Activated T-helper 1 cell treated with anti-CD3 and anti-CD28 coated beads, Interleukin-12 subunit alpha, Interleukin-12 subunit beta, Interleukin-2, Interleukin-4 antibody, amounts not matched to agents 30 ng/mL and 10 ng/mL and 1 ng/mL, durations not matched to agents 14 hours and 24 hours and 36 hours (primary cell): ENCODE measurements around the gene IMPA2. TPM values are rescaled to one million over a fixed set of nuclear protein-coding genes. Genes with fewer than 3 reads are reported as not detected.

Source experiments
- DNase-seq: peaks from one replicate; pipeline ENCODE4 v3.0.0; 2021; ENCODE audit warnings: low spot score
- H3K27ac Mint-ChIP-seq: one replicate; pipeline ENCODE4 v1.8.0; 2021; ENCODE audit warnings: mild to moderate bottlenecking, mixed read lengths
- H3K27me3 Mint-ChIP-seq: one replicate; pipeline ENCODE4 v1.8.0; 2022; ENCODE audit warnings: mild to moderate bottlenecking, moderate library complexity, mixed read lengths; ENCODE audit not compliant: insufficient read depth
- H3K36me3 Mint-ChIP-seq: one replicate; pipeline ENCODE4 v1.8.0; 2021; ENCODE audit warnings: low read depth, mixed read lengths
- H3K4me1 Mint-ChIP-seq: one replicate; pipeline ENCODE4 v1.8.0; 2021; ENCODE audit warnings: low read depth, mixed read lengths
- H3K4me3 Mint-ChIP-seq: one replicate; pipeline ENCODE4 v1.8.0; 2021; ENCODE audit warnings: mild to moderate bottlenecking, moderate library complexity, mixed read lengths
- H3K9me3 Mint-ChIP-seq: one replicate; pipeline ENCODE4 v1.8.0; 2021; ENCODE audit warnings: mixed read lengths
- intact Hi-C: fragments of 100-400 bp; cut with micrococcal nuclease; formaldehyde crosslinking; loops from one replicate; pipeline ENCODE4 v1.15.1; 2024
- total RNA-seq: library from RNA; stranded (reverse); gene quantifications from 2 replicates; pipeline ENCODE4 v1.2.3, GENCODE V29; 2022

IMPA2 gene
- total RNA-seq, 1 donor from 2014 or later, result 19.3 TPM

DNA sequence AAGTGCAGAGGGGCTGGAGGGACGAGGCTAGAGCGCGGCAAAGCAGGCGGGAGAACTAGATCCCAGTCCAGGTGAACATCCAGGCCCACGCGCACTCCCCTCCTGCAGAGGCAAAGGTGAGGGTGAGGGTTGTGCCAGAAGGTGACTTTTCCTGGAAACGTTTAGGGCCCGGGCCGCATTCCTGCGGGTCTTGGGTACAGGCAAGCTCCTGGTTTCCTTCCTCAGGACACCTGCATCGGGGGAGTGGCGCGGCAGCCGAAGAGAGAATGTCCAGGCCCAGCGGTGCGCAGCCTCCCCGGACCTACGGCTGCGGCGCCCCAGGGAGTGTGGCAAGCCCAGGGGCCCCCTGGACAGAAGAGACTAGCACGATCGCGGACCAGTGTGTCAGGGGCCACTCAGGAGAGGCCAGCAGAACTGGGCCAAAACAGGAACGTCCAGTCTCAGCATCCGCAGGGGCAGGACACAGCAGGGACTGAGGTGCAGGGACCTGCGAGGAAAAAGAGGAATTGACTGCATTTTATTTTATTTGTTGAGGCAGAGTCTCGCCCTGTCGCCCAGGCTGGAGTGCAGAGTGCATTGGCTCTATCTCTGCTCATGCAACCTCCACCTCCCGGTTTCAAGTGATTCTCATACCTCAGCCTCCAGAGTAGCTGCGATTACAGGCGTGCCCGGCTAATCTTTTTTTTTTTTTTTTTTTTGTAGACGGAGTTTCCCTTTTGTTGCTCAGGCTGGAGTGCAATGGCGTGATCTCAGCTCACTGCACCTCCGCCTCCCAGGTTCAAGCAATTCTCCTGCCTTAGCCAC lies 8.7 kb upstream of the IMPA2 start:
- DNase-seq, result no peak
- H3K4me3 Mint-ChIP-seq, result no peak overlapping the region
- H3K4me1 Mint-ChIP-seq, result no peaks in the 10 kb centered on the region
- intact Hi-C loops, result no loop called here
- H3K27ac Mint-ChIP-seq, result no peak overlapping the region
- no peaks in the 10 kb centered on the region for H3K9me3 Mint-ChIP-seq
- no peaks in the 10 kb centered on the region for H3K36me3 Mint-ChIP-seq
- H3K27me3 Mint-ChIP-seq, result peaks cover 7% of the 10 kb centered on the region

DNA sequence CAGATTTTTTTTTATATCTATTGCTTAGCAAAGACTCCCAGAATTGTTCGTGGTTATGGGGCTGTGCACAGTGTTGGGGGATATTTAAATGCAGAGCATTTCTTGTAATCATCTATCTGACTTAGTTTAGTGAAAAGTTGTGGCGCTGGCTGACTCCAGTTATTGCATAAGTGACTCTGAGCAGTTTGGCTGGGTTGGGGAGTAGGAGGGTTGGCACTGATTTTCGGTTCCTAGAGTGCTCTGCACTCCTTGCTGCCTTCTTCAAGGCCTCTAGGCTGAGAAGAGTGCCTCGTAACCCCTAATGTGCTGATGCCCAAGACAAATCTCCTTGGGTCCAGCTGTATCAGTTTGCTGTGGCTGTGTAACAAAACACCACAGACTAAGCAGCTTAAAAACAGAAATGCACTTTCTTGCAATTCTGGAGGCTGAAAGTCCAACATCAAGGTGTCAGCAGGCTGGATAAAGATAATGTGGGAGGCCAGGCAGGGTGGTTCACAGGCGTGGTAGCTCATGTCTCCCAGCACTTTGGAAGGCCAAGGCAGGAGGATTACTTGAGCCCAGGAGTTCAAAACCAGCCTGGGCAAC lies 6.5 kb upstream of the IMPA2 start:
- H3K27me3 Mint-ChIP-seq, result peaks cover 10% of the 10 kb centered on the region
- H3K4me3 Mint-ChIP-seq, result no peak overlapping the region
- intact Hi-C loops, result no loop called here
- no peak overlapping the region for H3K27ac Mint-ChIP-seq
- DNase-seq, result no peak
- H3K4me1 Mint-ChIP-seq, result peaks cover 1% of the 10 kb centered on the region
- H3K36me3 Mint-ChIP-seq, result no peaks in the 10 kb centered on the region
- H3K9me3 Mint-ChIP-seq, result no peaks in the 10 kb centered on the region

DNA sequence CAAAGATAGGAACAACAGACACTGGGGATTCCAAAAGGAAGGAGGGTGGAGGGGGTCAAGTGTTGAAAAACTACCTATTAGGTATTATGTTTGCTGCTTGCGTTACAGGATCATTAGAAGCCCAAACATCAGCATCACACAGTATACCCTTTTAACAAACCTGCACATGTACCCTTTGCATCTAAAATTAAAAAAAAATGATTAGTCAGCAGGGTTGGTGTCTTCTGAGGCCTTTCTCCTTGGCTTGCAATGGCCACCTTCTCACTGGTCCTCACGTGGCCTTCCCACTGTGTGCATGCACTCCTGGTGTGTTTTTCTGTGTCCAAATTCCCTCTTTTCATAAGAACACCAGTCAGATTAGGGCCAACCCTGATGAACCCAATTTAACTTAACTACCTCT lies 5.6 kb upstream of the IMPA2 start:
- Mint-ChIP-seq H3K27ac (no peak overlapping the region), H3K9me3 (no peaks in the 10 kb centered on the region), H3K27me3 (peaks cover 13% of the 10 kb centered on the region), H3K4me3 (no peak overlapping the region), H3K36me3 (peaks cover 1% of the 10 kb centered on the region), H3K4me1 (peaks cover 8% of the 10 kb centered on the region)
- intact Hi-C loops, result no loop called here
- DNase-seq, result no peak

DNA sequence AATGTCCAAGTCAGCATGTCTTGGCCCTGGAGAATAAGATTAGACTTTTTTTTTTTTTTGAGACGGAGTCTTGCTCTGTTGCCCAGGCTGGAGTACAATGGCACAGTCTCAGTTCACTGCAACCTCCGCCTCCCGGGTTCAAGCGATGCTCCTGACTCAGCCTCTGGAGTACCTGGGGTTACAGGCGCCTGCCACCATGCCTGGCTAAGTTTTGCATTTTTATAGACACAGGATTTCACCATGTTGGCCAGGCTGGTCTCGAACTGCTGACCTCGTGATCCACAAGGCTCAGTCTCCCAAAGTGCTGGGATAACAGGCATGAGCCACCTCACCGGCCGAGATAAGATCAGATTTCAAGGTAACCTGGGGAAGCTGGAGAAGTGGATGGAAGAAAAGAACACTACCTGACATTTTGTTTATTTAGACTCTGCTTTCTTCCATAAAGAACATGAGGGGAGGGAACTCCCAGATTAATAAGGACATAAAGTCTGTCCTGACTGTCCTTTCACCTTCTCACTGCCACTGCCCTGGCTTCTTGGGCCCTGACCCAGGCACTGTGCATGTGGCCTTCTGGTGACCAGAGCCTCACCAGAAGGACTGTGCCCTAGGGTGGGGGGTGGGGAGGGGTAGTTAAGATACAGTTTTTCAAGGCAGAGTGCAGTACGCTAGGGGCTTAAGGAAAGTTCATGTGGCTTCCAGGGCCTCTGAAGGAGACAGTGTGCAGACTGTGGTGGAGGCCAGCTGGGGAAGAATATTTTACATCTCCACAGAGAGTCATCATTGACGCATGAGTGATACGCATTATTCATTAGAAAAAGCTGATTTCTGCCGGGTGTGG lies 4.8 kb upstream of the IMPA2 start:
- Mint-ChIP-seq H3K27ac (no peak overlapping the region), H3K36me3 (peaks cover 1% of the 10 kb centered on the region), H3K4me1 (peaks cover 8% of the 10 kb centered on the region), H3K27me3 (peaks cover 10% of the 10 kb centered on the region), H3K9me3 (no peaks in the 10 kb centered on the region), H3K4me3 (no peak overlapping the region)
- intact Hi-C loops, result no loop called here
- no peak for DNase-seq

DNA sequence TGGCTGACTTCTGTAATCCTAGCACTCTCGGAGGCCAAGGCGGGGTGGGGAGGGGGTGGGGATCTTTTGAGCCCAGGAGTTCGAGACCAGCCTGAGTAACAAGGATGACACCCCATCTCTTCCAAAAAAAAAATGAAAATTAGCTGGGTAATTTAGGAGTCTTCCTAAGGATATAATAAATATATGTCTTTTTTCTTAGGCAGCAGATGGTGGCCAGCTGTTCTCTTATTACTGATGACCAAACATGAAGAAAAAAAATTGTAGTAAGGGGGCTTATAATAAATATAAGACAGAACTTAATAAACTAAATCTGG lies 4.2 kb upstream of the IMPA2 start:
- peaks cover 1% of the 10 kb centered on the region for H3K36me3 Mint-ChIP-seq
- H3K4me1 Mint-ChIP-seq, result peaks cover 11% of the 10 kb centered on the region

DNA sequence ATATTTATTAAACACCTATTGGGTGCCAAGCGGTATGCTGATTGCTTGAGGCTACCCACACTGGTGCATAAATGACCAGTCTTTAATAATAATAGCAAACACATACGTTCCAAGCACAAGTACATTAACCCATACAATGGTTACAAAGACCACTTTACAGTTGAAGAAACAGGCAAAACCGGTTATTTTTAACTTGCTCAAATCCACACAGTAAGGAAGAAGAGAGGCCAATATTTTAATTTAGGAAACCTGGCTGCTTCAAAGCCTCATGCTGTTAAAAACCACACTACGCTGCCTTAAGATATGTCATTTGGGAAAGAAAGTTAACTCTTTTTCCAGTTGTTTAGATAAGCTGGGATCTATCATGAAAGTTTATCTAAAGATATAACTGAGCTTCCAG lies 2.4 kb upstream of the IMPA2 start:
- Mint-ChIP-seq H3K27ac (no peak overlapping the region), H3K36me3 (peaks cover 1% of the 10 kb centered on the region), H3K4me3 (peak overlapping the region; percentile 45), H3K27me3 (peaks cover 17% of the 10 kb centered on the region), H3K4me1 (peaks cover 15% of the 10 kb centered on the region), H3K9me3 (no peaks in the 10 kb centered on the region)
- no peak for DNase-seq
- intact Hi-C loops, result no loop called here

More for the DNA sequence above, 4.2 kb upstream of the IMPA2 start:
- Mint-ChIP-seq H3K27ac (no peak overlapping the region), H3K4me3 (no peak overlapping the region), H3K9me3 (no peaks in the 10 kb centered on the region), H3K27me3 (peaks cover 12% of the 10 kb centered on the region)
- intact Hi-C loops, result no loop called here
- no peak for DNase-seq

DNA sequence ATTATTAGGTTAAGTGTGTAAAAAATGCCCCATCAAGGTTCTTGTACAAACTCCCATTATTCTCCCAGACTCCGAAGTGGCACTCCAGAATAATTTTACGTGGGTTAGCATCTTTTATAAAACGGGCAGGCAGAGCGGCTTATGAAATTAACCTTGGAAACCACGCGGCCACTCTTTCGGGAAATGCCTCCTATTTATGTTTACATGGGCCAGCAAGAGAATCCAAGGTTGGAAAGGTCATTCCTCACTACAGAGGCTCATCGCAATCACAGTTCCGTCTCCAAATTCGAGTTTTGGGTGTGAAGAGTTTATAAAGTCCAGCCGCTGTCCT lies 1.2 kb upstream of the IMPA2 start:
- Mint-ChIP-seq H3K4me3 (peak overlapping the region; percentile 80), H3K4me1 (peaks cover 15% of the 10 kb centered on the region), H3K9me3 (no peaks in the 10 kb centered on the region), H3K27me3 (peaks cover 12% of the 10 kb centered on the region), H3K27ac (peak overlapping the region; percentile 82), H3K36me3 (peaks cover 1% of the 10 kb centered on the region)
- no peak for DNase-seq
- intact Hi-C loops, result loop anchor here (1.0 to 5.0 kb wide), 6 partner anchors 59 to 1193 kb away; partner anchors contain the start of genes CEP192, CHMP1B, SEH1L and TUBB6

DNA sequence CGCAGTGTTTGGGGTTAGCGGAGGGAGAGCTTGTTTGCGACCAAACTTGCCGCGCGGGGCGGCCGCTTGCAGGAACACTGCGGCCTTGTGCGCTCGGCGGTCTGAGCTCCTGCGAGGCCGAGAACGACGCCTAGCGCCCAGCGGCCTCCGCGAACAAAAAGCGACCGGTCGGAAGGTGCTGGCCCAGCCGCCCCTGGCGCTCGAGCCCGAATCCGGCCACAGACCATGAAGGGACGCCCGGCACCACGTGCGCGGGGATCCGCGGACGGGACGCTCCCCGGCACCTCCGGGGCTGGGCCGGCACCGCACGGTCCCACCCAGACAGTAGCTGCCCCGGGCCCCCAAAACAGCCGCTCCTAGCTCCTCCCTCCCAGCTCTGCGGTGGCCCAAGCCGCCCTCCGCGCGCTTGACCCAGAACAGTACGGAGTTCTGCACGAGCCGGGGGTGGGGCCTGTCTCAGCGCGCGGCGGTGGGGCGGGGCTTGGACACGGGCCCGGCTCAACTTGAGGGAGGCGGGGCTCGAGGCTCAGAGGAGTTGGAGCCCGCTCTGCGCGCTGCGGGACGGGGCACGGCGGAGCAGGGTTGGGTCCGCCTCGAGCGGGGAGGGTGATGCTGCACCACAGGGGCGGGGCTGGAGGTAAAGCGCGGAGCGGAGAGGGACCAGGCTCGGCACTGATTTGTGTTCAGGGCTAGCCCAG lies 664 bp upstream of the IMPA2 start:
- no peaks in the 10 kb centered on the region for H3K9me3 Mint-ChIP-seq

DNA sequence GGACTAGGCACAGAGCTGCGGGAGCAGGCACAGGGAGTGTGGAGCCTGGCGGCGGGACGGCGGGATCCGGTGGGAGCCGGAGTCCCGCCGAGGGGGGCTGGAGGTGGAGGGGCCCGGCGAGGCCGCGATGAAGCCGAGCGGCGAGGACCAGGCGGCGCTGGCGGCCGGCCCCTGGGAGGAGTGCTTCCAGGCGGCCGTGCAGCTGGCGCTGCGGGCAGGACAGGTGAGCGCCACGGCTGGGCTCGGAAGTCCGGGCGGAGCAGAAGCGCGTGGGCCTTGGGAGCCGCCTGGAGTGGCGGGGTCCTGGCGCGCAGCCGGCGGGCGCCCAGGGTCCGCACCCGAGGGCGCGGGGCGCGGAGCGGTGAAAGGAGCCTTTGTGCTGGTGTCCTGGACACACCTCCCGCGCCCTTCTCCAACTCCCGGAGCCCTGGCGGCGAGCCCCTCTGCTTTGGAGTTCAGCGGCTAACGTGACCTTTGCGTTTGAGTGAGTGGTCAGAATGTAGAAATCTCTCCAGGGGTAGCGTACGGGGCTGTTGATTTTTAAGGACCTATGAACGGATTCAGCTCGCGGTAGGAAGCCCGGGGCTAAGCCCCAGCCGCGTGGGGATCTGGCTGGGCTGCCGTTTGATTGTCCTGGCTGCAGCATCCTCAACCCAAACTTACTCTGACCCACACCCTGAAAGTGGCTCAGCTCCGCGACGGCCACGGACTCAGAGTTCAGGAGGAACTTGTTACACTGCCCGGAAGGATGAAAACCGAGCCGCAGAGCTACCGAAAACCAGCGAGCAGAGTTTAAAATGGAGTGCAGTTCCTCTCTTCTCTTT lies 448 bp downstream of the IMPA2 start:
- H3K27ac Mint-ChIP-seq, result peak overlapping the region; percentile 43
- DNase-seq, result peak; percentile 17
- H3K4me3 Mint-ChIP-seq, result peak overlapping the region; percentile 88
- peaks cover 1% of the 10 kb centered on the region for H3K36me3 Mint-ChIP-seq
- no peaks in the 10 kb centered on the region for H3K9me3 Mint-ChIP-seq
- peaks cover 12% of the 10 kb centered on the region for H3K27me3 Mint-ChIP-seq
- intact Hi-C loops, result loop anchor here (1.0 to 5.0 kb wide), 10 partner anchors 14 to 1195 kb away; partner anchors contain the start of genes AFG3L2, CEP192, MPPE1 and SEH1L
- H3K4me1 Mint-ChIP-seq, result peaks cover 15% of the 10 kb centered on the region

More for the DNA sequence above, 664 bp upstream of the IMPA2 start:
- H3K36me3 Mint-ChIP-seq, result peaks cover 1% of the 10 kb centered on the region
- H3K4me3 Mint-ChIP-seq, result peak overlapping the region; percentile 80
- peaks cover 15% of the 10 kb centered on the region for H3K4me1 Mint-ChIP-seq
- H3K27me3 Mint-ChIP-seq, result peaks cover 12% of the 10 kb centered on the region
- peak overlapping the region; percentile 83 for H3K27ac Mint-ChIP-seq
- intact Hi-C loops, result loop anchor here (1.0 to 5.0 kb wide), 11 partner anchors 15 to 1194 kb away; partner anchors contain the start of genes AFG3L2, CEP192, CHMP1B and MPPE1
- DNase-seq, result peak; percentile 96

DNA sequence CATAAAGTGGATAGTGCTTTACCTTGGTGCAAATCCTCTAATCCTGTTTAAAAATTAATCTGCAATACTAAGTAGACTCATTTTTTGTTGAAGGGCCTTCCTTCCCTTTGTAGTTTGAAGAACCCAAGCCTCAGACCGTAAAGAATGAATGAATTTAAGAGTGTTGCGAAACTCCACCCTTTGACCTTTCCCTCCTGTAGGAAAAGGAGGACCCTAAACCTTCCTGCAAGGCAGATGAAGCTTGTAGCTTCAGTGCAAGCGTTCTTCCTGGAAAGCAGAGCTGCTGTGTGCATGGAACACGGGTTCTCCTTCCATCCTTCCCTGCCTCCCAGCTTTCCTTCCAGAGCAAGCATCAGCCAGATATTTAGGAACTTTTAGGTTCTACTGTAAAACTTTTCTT lies 1.7 kb downstream of the IMPA2 start:
- H3K27ac Mint-ChIP-seq, result no peak overlapping the region
- peak overlapping the region; percentile 88 for H3K4me3 Mint-ChIP-seq
- DNase-seq, result no peak
- H3K4me1 Mint-ChIP-seq, result peaks cover 15% of the 10 kb centered on the region
- H3K9me3 Mint-ChIP-seq, result no peaks in the 10 kb centered on the region
- peaks cover 12% of the 10 kb centered on the region for H3K27me3 Mint-ChIP-seq
- intact Hi-C loops, result loop anchor here (5.0 kb wide), 3 partner anchors 324 to 1009 kb away; partner anchors contain the start of genes CEP192, SEH1L and TUBB6
- peaks cover 1% of the 10 kb centered on the region for H3K36me3 Mint-ChIP-seq

DNA sequence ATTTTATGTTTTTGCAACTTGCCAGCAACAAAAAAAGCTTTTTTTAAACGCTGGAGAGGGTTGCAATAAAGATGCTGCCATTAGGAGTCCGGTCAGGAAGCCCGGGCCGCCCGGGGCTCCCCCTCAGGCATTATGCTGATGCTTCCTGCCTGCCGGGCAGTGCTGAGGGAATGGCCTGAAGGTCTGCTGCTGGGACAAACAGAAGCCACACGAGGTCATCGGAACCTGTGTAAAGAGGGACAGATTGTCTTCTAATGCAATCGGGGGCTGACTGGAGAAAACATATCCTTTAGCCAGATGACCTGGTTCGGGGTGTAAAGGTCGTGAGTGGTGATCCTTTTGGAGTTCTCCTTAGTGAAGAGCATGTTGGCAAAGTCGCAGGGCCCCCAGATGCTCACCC lies 2.3 kb downstream of the IMPA2 start:
- Mint-ChIP-seq H3K4me3 (no peak overlapping the region), H3K9me3 (no peaks in the 10 kb centered on the region), H3K27ac (no peak overlapping the region), H3K27me3 (peaks cover 12% of the 10 kb centered on the region), H3K36me3 (peaks cover 1% of the 10 kb centered on the region), H3K4me1 (peaks cover 15% of the 10 kb centered on the region)
- intact Hi-C loops, result loop anchor here (5.0 kb wide), 3 partner anchors 324 to 1009 kb away; partner anchors contain the start of genes CEP192, SEH1L and TUBB6
- no peak for DNase-seq
